Pancreas (tissue), 10 donors: ENCODE results near the gene RXRA. TPM values are rescaled to one million over a fixed set of nuclear protein-coding genes. Genes with fewer than 3 reads are reported as not detected.

Experiments used
- ATAC-seq, 4 donors: fragments of 200-7000 bp; cut with Tn5 transposase; one replicate each; pipeline versions ENCODE4 v1.8.0 to v1.9.1; 2020; ENCODE audit warnings: mild to moderate bottlenecking in 4 of 4, moderate library complexity in 4 of 4
- DNase-seq, 6 donors: peaks; one replicate each; pipeline ENCODE4 v3.0.0-alpha.2; 2020
- FAIRE-seq: peaks from 2 replicates; lab custom pipeline; 2012; peaks lifted over from hg19 to GRCh38; lab: Jason Lieb, UNC
- H3K27ac ChIP-seq, 4 donors: fragments of 200-600 bp; sonication (generic); 1 replicate in 3 of 4; 2 replicates in 1 of 4; pipeline versions ENCODE4 v1.5.0 to v1.8.0; 2020
- H3K27me3 ChIP-seq, 4 donors: fragments of 200-600 bp; one replicate each; pipeline ENCODE4 v1.8.0; 2021
- H3K36me3 ChIP-seq, 3 donors: fragments of 200-600 bp; sonication (generic) in 1 of 3; one replicate each; pipeline versions ENCODE4 v1.5.0 to v1.8.0; 2020 to 2021
- H3K4me1 ChIP-seq, 3 donors: fragments of 200-600 bp; one replicate each; pipeline ENCODE4 v1.8.0; 2021
- H3K4me3 ChIP-seq, 4 donors: fragments of 200-600 bp; sonication (generic) in 2 of 4; one replicate each; pipeline versions ENCODE4 v1.5.0 to v1.8.0; 2020 to 2021
- H3K9me3 ChIP-seq, 4 donors: fragments of 200-600 bp; one replicate each; pipeline ENCODE4 v1.8.0; 2021
- CTCF ChIP-seq, 4 donors: fragments of 200-600 bp; sonication (generic) in 3 of 4; IDR thresholded peaks; one replicate each; pipeline versions ENCODE4 v1.5.0 to v1.8.0; 2021; ENCODE audit warnings: antibody characterized with exemption in 4 of 4
- WGBS, 2 donors: extraction: QIAGEN DNeasy Blood & Tissue Kit; methylation state at CpG; one replicate each; pipeline ENCODE4 v1.1.7; 2013; 5-methylcytosine and 5-hydroxymethylcytosine counted together
- intact Hi-C, 3 donors: fragments of 100-400 bp; cut with DNase I; formaldehyde crosslinking; loops; one replicate each; pipeline versions ENCODE4 v1.11.1 to v1.14.2; 2022
- polyA plus RNA-seq, 2 donors: library from polyadenylated mRNA; stranded (reverse); fragments of 200-250 nt; gene quantifications; one replicate each; pipeline ENCODE4 v1.2.3, GENCODE V29; 2013
- total RNA-seq, 6 donors: library from RNA; stranded (reverse); fragmentation: NEBNext Ultra II Directional in 4 of 6; extraction: Animal tissue kit (Norgen Biotek cat#: 25700) in 4 of 6; gene quantifications; one replicate each; pipeline versions ENCODE4 v1.2.1 to v1.2.4, GENCODE V29; 2021 to 2023
- donor health status: healthy with polysubstance abuse.
- donor health status: DM: no; HTN: no; CAD: no; lungs with moderate emphysema.
- donor health status: DM: no; HTN: no; CAD: no.
- donor health status: control.
- donor health status: control.
- donor health status: Bipolar disorder and iron deficiency.
- donor health status: DM: yes; HTN: yes; CAD: no.
- donor health status: DM: no; HTN: no; CAD: no.
- donor health status: DM: no; HTN: no; CAD: no.
- donor health status: DM: yes; HTN: yes; CAD: no.

RXRA gene
- total and polyA plus RNA-seq, 8 donors: 20.2 to 35.1 (median 22.9) TPM

- Histone ChIP-seq H3K27me3 (no peaks in the 10 kb centered on the region), H3K4me3 (no peak overlapping the region), H3K9me3 (no peaks in the 10 kb centered on the region), H3K36me3 (no peaks in the 10 kb centered on the region), H3K27ac (no peak overlapping the region), H3K4me1 (no peaks in the 10 kb centered on the region)
- WGBS, 2 donors: 59 to 62% methylated on average over 26 of the region's 26 CpGs
- intact Hi-C loops: no loop called here
- DNase-seq: peak in 1 of 6 donors; percentile 36
- FAIRE-seq: no peak
- TF ChIP-seq CTCF (IDR thresholded peaks at IDR 0.05): no peak
- ATAC-seq: peak in 1 of 4 donors; percentile 16
These were observed 147.1 kb downstream of the RXRA start for GRCh38 chr9:134473141-134474054.

DNA sequence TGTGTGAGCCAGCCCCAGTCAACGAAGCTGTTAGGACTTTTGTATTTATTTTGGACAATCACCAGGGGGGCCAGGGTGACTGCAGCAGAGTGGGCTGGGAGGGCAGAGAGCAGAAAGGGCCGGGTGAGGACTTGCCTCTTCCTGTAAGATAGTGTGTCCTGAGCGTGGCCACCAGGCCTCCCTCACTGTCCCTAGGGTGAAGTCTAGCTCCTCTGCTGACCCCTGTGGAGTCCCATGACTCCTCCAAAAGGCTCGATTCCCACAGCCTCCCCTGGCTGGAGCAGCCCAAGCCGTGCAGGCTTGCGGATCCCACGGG lies 147.8 kb downstream of the RXRA start:
- no peaks in the 10 kb centered on the region for H3K9me3 ChIP-seq
- H3K36me3 ChIP-seq: no peaks in the 10 kb centered on the region
- TF ChIP-seq CTCF (IDR thresholded peaks at IDR 0.05): no peak
- H3K4me1 ChIP-seq: no peaks in the 10 kb centered on the region
- ATAC-seq (peak in 2 of 4 donors; percentile 28 to 48), FAIRE-seq (no peak), DNase-seq (peak in 1 of 6 donors; percentile 43)
- 34 to 42% methylated on average over 7 of the region's 7 CpGs for WGBS, 2 donors
- H3K27me3 ChIP-seq: no peaks in the 10 kb centered on the region
- no peak overlapping the region for H3K27ac ChIP-seq
- intact Hi-C loops: no loop called here
- H3K4me3 ChIP-seq: no peak overlapping the region

- Histone ChIP-seq H3K27ac (no peak overlapping the region), H3K9me3 (no peaks in the 10 kb centered on the region), H3K4me1 (no peaks in the 10 kb centered on the region), H3K36me3 (no peaks in the 10 kb centered on the region), H3K27me3 (no peaks in the 10 kb centered on the region), H3K4me3 (no peak overlapping the region)
- 60 to 62% methylated on average over 25 to 27 of the region's 27 CpGs for WGBS, 2 donors
- DNase-seq (peak in 1 of 6 donors; percentile 38), FAIRE-seq (no peak), ATAC-seq (peak in 3 of 4 donors; percentile 57 to 61 (median 59))
- intact Hi-C loops: no loop called here
- TF ChIP-seq CTCF (IDR thresholded peaks at IDR 0.05): no peak
These were observed 148.9 kb downstream of the RXRA start for GRCh38 chr9:134475011-134475790.

- no peaks in the 10 kb centered on the region for H3K36me3 ChIP-seq
- 84 to 92% methylated on average over 9 of the region's 9 CpGs for WGBS, 2 donors
- H3K4me1 ChIP-seq: no peaks in the 10 kb centered on the region
- H3K9me3 ChIP-seq: no peaks in the 10 kb centered on the region
- no peak overlapping the region for H3K4me3 ChIP-seq
- intact Hi-C loops: no loop called here
- FAIRE-seq (no peak), ATAC-seq (no peak), DNase-seq (peak in 1 of 6 donors; percentile 33)
- no peaks in the 10 kb centered on the region for H3K27me3 ChIP-seq
- no peak for TF ChIP-seq CTCF (IDR thresholded peaks at IDR 0.05)
- no peak overlapping the region for H3K27ac ChIP-seq
These were observed 150.2 kb downstream of the RXRA start for GRCh38 chr9:134476272-134476941.
